ENCODE measurements around the gene TCF19. TPM values are rescaled to one million over a fixed set of nuclear protein-coding genes. Genes with fewer than 3 reads are reported as not detected.

Gene TCF19
- total and polyA plus RNA-seq, 2 donors (not counting 1 experiment from before 2014, with no cell fraction given), result 10.0 to 10.4 TPM

GRCh38 chr6:31165986-31166385 is 7.6 kb downstream of the TCF19 start:
- H3K9ac ChIP-seq (ENCODE audit: low read length), result no peak overlapping the region
- H2AFZ ChIP-seq (ENCODE audit: insufficient read depth, low read depth, low read length, poor library complexity, severe bottlenecking), result no peak overlapping the region
- Mint-ChIP-seq H3K4me3 (no peak overlapping the region), H3K27me3 (no peaks in the 10 kb centered on the region), H3K27ac (no peak overlapping the region), H3K9me3 (ENCODE audit: insufficient read depth) (no peaks in the 10 kb centered on the region), H3K4me1 (peaks cover 19% of the 10 kb centered on the region)
- WGBS (ENCODE audit: insufficient coverage), result 92% methylated on average over 3 of the region's 5 CpGs
- no peaks in the 10 kb centered on the region for H4K20me1 ChIP-seq (ENCODE audit: control insufficient read depth, insufficient read depth, low read length, poor library complexity, severe bottlenecking)
- POLR2A ChIA-PET, result no interaction called here
- peaks cover 0 to 11% of the 10 kb centered on the region in 2 donors for H3K4me1 ChIP-seq (ENCODE audit: control insufficient read depth in 2 of 2, insufficient read depth in 2 of 2, low read length in 2 of 2)
- no peaks in the 10 kb centered on the region for H3K27me3 ChIP-seq (replicated peaks in 1 of 4; ENCODE audit: control extremely low read depth in 1 of 4, control insufficient read depth in 3 of 4, insufficient read depth in 4 of 4, low read length in 3 of 4)
- no peak overlapping the region for H3K4me3 ChIP-seq (ENCODE audit: control extremely low read depth in 1 of 5, extremely low read depth in 1 of 5, insufficient read depth in 1 of 5, low read depth in 2 of 5, low read length in 4 of 5)
- DNase-seq, result no peak
- ATAC-seq (ENCODE audit: low read depth), result no peak
- no peaks in the 10 kb centered on the region for H3K79me2 ChIP-seq (ENCODE audit: control insufficient read depth, insufficient read depth, low read length)
- no peak overlapping the region for H3K27ac ChIP-seq (ENCODE audit: low read length in 2 of 2)
- H3K36me3 ChIP-seq (replicated peaks in 1 of 2; ENCODE audit: control extremely low read depth in 1 of 2, control insufficient read depth in 1 of 2, extremely low read depth in 1 of 2, insufficient read depth in 2 of 2, low read length in 1 of 2), result no peaks in the 10 kb centered on the region
- CTCF ChIA-PET, result interaction anchor here (0.9 to 1.4 kb wide), 4 partner anchors 27 to 201 kb away, joined by 3 to 5 read pairs (median 4); no protein-coding TSS in a partner anchor
- no peaks in the 10 kb centered on the region for H3K9me3 ChIP-seq (ENCODE audit: control extremely low read depth in 1 of 3, control insufficient read depth in 2 of 3, insufficient read depth in 1 of 3, low read length in 2 of 3)
- intact Hi-C loops (cut with micrococcal nuclease), result no loop called here
- no peak for TF ChIP-seq CTCF (IDR thresholded peaks at IDR 0.05)
- TF ChIP-seq EZH2 (IDR thresholded peaks at IDR 0.05; ENCODE audit: borderline replicate concordance, insufficient read depth, low read depth, low read length, poor library complexity, severe bottlenecking), result no peak
- H3K4me2 ChIP-seq (replicated peaks; ENCODE audit: low read depth, low read length, poor library complexity, severe bottlenecking), result no peak overlapping the region

GRCh38 chr6:31168606-31169005 is 10.2 kb downstream of the TCF19 start:
- TF ChIP-seq CTCF (IDR thresholded peaks at IDR 0.05) (no peak), EZH2 (IDR thresholded peaks at IDR 0.05; ENCODE audit: borderline replicate concordance, insufficient read depth, low read depth, low read length, poor library complexity, severe bottlenecking) (no peak)
- H3K27ac ChIP-seq (ENCODE audit: low read length in 2 of 2), result no peak overlapping the region
- Mint-ChIP-seq H3K4me3 (no peak overlapping the region), H3K27me3 (no peaks in the 10 kb centered on the region), H3K27ac (no peak overlapping the region), H3K4me1 (peaks cover 13% of the 10 kb centered on the region), H3K9me3 (ENCODE audit: insufficient read depth) (no peaks in the 10 kb centered on the region)
- no peak overlapping the region for H3K4me3 ChIP-seq (ENCODE audit: control extremely low read depth in 1 of 5, extremely low read depth in 1 of 5, insufficient read depth in 1 of 5, low read depth in 2 of 5, low read length in 4 of 5)
- no peak for DNase-seq
- H3K4me2 ChIP-seq (replicated peaks; ENCODE audit: low read depth, low read length, poor library complexity, severe bottlenecking), result no peak overlapping the region
- 100% methylated on average over 3 of the region's 3 CpGs for WGBS (ENCODE audit: insufficient coverage)
- no peak overlapping the region for H2AFZ ChIP-seq (ENCODE audit: insufficient read depth, low read depth, low read length, poor library complexity, severe bottlenecking)
- ChIA-PET CTCF (interaction anchor here (0.6 to 0.7 kb wide), 2 partner anchors 21 to 37 kb away, joined by 3 to 4 read pairs; no protein-coding TSS in a partner anchor), POLR2A (no interaction called here)
- no peaks in the 10 kb centered on the region for H3K79me2 ChIP-seq (ENCODE audit: control insufficient read depth, insufficient read depth, low read length)
- no peaks in the 10 kb centered on the region for H3K9me3 ChIP-seq (ENCODE audit: control extremely low read depth in 1 of 3, control insufficient read depth in 2 of 3, insufficient read depth in 1 of 3, low read length in 2 of 3)
- no peaks in the 10 kb centered on the region for H3K36me3 ChIP-seq (replicated peaks in 1 of 2; ENCODE audit: control extremely low read depth in 1 of 2, control insufficient read depth in 1 of 2, extremely low read depth in 1 of 2, insufficient read depth in 2 of 2, low read length in 1 of 2)
- no peaks in the 10 kb centered on the region for H3K27me3 ChIP-seq (replicated peaks in 1 of 4; ENCODE audit: control extremely low read depth in 1 of 4, control insufficient read depth in 3 of 4, insufficient read depth in 4 of 4, low read length in 3 of 4)
- no peaks in the 10 kb centered on the region for H4K20me1 ChIP-seq (ENCODE audit: control insufficient read depth, insufficient read depth, low read length, poor library complexity, severe bottlenecking)
- intact Hi-C loops (cut with micrococcal nuclease), result no loop called here
- no peak for ATAC-seq (ENCODE audit: low read depth)
- H3K4me1 ChIP-seq (ENCODE audit: control insufficient read depth in 2 of 2, insufficient read depth in 2 of 2, low read length in 2 of 2), result peaks cover 0 to 11% of the 10 kb centered on the region in 2 donors
- no peak overlapping the region for H3K9ac ChIP-seq (ENCODE audit: low read length)
